NCI-H2029 (cell line): ENCODE measurements around the gene CFL1.
"Not testable (repeated sequence)": the region's sequence is repeated elsewhere in the genome, so short reads cannot be mapped to it uniquely, and the experiment has no call there.

ENCODE experiments used
- DNase-seq: peaks from one replicate; lab custom pipeline; 2025; lab: John Stamatoyannopoulos, UW

CFL1 gene

DNA sequence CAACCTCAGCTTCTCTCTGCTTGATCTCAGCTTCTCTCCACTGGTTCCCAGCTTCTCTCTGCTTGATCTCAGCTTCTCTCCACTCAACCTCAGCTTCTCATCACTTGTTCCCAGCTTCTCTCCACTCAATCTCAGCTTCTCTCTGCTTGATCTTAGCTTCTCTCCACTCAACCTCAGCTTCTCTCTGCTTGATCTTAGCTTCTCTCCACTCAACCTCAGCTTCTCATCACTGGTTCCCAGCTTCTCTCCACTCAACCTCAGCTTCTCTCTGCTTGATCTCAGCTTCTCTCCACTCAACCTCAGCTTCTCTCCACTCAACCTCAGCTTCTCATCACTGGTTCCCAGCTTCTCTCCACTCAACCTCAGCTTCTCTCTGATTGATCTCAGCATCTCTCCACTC lies 25.7 kb downstream of the CFL1 start:
- not testable (repeated sequence) for DNase-seq

DNA sequence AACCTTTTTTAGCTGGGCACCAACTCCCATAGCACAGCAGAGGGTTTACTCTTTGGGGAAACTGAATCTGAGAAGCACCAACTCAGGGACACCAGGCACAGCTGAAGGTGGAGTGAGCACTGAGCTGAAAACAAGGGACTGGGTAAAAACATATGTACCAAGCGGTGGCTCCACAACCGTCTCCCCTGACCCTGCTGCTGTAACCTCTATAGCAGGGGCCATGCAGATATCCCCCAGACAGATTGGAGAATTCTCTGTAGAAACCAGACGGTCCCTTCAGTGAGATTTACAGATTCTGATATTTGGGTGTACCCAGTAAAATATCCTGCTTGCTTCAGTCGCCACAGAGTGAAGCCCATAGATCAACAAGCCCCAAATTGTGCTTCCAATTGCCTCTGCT lies 28.5 kb downstream of the CFL1 start:
- DNase-seq, result no peak

DNA sequence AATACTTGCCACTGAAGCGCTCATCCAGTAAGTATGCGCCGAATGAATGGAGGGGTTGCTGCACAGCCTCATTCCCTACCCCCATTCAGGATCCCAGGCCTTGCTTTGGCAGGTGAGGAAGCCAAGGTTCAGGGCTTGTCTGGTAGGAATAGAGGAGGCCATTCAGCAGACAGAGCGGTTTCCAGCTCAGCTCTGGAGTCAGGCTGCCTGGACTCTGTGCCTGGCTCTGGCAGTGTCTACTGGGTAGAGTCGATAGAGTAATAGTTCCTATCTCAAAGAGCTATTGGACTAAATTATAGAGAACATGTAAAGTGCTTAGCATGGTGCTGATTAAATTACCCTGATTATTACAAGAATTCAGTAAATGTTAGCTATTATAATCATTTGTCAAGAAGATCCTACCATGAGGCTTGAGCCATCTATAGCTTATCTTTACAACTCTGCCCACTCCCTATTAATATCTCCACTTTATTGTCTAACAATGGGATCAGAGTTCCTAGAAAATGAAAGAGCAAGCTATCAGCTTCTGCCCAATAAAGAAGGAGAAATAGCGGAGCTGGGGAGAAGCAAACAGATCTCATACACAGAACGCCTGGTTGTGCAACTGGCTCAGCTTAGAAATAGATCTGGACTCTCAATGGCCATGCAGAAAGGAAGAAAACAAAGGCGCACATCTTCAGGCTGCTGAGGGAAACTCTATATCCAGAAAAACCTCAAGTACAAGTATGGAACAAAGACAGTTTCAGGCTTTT lies 30.8 kb downstream of the CFL1 start:
- DNase-seq, result no peak

DNA sequence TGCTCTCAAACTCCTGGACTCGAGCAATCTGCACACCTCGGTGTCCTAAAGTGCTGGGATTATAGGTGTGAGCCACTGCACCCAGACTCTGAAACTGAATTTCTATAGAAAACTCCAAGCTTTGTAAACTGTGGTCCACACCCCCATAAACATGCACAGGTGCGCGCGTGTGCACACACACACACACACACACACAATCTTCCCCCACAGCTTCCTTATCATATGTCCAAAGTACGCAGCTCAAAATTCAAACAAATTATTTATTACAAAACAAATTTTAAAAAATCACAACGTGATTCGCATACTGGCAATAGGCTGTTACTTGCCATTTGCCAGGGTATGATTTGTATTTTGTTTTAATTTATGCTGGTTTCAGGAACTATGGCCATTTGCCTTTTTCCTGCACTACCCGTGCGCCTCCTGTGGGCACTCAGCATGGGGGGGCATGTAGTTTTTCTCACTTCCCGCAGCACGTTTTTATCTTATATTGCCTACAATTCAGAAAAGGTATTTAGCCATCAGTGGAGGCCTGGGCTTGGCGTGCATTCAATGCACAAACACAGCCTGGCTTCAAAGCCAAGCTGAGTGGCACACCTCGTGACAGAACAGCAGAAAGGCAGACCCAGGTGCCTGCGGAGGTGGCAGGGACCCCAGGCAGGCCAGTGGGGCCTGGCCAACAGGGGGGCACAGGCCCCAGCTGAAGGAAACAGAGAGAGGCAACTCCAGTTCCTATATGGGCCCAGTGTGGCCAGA lies 35.0 kb downstream of the CFL1 start:
- DNase-seq, result no peak

DNA sequence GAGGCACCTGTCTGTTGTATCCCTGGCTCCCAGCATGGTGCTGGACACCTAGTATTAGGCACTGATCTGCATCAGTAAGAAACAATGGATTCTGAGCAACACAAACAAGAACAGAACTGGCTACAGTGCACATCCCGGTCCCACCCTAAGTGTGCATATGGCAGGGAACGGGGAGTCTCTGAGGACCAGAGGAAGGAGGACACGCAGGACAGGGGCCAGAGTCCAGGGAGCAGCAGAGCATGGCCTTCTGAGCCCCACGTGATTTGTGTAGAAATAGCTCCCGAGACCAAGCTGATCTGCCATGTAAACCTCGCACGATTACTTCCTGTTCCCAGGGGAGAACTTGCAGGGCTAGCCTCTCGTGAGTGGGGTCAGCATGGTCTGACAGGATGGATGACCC lies 36.9 kb downstream of the CFL1 start:
- no peak for DNase-seq

DNA sequence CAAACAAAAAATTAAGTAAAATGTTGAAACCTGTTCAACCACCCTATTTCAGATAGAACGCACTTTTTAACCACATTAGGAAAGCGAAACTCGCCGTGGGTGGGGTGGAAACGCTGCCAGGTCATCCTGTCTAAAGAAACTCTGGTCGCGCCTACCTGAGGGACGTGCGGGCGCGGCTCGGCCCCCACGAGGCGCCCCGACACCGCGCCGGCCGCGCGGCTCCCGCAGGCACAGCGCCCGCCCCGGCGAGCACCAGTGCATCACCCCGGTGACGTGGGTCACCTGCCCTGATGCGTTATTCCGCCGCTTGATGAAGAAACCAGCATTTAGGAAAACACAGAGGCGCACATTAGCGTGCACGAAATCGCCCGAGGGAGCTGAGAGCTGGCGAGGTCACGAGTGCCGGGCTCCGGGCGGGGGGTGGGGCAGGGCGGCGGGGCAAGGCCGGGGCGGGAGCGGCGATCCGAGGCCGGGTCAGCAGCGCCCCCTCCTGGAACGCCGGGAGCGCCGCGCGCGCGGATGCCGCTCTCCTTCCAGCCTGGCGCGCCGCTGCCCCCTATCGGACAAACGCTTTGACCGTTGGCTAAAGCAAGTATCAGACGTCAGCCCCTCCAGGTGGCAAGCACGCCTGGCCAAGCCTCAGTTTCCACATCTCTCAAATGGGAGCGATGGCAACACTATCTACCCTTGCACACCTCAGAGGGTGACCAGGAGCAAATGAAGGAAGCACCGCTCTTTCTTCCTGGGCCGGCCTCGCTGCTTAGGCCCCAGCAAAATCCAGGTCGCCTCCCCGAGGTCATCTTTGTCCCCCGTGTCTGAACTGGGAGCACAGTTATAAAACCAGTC lies 39.9 kb downstream of the CFL1 start:
- peak; percentile 85 for DNase-seq

DNA sequence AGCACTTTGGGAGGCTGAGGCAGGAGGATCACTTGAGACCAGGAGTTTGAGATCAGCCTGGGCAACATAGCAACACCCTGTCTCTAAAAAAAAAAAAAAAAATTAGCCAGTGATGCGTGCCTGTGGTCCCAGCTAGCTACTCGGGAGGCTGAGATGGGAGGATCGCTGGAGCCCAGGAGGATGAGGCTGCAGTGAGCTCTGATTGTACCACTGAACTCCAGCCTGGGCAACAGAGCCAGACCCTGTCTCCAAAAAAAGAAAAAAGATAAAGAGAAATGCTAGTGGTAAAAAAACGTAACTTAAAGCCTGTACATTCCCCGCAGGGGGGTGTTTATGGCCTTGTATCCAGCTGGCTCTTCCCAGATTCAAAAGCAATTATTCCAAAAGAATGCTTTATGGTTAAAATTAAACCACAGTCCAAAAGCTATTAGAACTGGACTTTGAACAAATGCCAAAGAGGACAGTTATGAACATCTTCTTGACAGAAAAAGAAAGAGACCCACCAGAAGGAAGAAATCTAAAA lies 40.6 kb downstream of the CFL1 start:
- no peak for DNase-seq

DNA sequence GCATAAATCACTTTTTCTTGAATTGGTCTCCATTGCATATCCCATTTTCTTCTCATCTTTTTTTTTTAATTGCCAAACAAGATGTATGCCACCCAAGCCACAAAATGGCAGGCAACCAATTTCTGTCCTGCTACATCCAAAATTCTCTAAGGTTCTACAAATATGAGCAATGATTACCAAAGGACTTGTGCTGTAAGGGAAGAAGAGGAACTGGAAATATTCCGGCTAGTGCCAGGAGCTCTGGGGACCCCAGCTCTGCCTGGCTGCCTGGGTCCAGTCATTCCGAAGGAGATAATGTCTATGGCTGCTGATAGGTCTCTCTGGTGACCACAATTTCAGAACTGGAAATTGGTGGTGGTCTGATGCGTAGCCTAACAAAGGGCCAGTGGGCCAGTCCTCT lies 41.3 kb downstream of the CFL1 start:
- DNase-seq, result no peak

DNA sequence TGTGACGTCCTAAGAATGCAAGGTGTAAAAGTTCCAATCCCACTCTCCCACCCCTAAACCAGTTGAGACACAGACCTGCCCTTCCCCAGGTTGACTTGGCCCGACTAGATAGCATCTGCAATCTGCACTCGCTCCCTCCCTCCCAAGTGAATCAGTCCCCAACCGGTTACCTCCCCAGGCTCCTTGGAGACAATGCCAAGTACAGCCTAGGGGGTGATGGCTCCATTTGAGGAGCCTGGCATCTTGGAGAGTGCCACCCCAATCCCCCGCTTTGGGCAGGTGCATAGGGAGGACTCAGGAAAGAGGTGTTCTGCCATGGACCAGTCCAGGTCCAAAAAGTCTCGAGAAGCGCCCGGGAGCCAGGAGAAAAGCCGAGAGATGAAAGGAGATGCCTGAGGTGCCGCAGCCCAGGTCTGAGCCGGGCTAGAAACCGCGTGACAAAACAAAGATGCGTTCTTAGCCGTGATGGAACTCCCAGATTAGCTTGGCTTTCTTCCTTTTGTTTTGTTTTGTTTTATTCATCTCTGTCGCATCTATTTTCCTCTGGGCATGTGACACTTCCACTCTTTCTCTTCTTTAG lies 42.9 kb downstream of the CFL1 start:
- no peak for DNase-seq

DNA sequence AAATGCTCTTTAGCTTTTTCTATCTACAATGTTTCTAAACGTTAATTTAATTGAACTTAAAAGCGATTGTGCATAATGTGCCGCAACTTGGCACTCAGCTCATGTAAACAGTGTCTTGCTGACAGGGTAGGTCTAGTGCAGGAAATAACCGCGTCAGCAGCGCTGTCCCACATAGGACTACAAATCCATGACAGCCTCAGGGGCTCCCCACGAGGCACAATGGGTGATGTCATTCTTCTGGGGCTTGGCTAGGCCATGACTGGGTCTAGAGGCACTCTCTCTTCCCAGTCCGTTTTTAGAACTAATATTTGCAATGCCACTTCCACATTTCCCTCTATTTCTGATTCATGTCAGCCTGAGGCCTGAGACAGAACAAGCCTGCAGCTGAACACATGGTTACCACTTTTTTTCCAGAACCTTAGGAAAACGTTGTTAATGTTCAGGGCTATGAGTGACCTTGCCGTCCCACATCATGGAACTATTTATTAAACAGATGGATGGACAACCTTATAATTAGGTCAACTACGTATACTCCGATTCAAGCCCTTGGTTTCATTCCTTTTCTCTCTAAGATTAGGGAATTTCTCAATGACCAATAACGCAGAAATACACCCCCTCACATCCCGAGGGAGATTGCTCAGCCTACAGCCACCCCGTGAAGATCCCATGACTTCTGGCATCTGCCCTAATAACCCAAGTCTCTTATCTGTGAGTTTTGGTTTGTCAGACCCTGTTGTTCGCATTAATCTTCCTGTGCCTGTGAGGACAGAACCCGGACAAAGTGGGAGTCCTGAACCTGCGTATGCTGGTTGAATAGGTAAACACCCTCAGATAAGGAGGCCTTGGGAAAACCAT lies 43.6 kb downstream of the CFL1 start:
- no peak for DNase-seq

DNA sequence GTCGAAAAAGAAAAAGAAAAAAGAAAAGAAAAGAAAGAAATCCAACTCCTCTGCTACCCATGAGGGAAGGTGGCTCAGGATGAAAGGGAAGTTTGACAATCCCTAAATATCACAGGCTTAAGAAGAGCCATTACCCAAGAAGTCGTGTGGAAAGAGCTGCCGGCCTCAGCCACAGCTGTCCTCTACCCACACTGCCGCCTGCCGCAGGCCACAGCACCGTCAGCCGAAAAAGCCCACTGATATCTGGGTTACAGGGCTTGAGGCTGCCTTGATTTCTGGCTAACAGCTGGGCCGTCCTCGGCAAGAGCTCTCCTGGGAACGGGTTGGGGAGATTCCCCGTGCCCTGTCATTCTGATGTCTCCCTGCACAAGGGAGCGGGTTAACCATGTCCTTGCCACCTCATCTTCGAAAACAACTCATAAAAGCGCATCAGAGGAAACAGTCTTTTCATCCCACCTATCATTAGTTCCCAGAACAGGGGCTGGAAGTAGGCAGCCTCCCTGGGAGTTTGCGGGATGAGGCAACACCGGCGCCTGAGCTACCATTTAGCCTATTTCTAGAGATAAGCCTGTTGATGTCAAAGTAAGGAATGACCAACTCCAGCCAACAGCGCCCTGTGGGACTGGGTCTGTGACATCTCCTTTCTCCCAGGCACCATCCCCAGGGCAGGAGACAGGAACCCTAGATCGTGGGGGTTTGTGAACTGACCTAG lies 46.1 kb downstream of the CFL1 start:
- no peak for DNase-seq

DNA sequence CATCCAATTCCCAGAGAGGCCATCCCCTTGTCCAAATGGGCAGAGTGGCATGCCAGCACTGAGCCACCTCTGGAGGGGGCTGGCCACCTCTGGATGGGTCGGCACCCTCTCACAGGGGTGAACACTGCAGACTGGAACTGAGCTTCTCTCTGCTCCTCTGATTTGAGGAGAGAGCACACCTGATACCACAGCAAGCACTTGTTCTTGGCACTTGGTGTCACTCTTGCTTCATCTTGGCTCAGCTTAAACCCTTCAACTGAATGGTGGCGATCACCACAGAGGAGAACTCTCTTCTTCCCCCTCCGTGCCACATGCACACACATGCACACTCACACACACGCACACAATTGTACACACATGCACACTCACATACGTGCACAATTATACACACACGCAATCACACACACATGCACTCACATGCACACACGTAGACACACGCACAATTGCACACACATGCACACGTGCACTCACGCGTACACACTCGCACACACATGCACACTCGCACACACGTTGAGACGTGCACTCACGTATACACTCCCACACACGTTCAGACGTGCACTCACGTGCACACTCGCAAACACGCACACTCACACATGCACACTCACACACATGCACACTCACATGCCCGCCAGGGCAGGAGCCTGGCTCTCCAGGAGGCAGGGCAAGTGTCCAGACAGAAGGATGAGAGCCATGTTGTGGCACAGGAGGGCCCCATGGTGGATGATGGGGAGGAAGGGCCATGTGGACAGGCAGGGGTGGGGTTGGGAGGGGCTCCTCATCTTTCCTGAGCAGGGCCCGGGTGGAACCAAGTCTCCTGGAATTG lies 47.7 kb downstream of the CFL1 start:
- DNase-seq, result peak; percentile 18

DNA sequence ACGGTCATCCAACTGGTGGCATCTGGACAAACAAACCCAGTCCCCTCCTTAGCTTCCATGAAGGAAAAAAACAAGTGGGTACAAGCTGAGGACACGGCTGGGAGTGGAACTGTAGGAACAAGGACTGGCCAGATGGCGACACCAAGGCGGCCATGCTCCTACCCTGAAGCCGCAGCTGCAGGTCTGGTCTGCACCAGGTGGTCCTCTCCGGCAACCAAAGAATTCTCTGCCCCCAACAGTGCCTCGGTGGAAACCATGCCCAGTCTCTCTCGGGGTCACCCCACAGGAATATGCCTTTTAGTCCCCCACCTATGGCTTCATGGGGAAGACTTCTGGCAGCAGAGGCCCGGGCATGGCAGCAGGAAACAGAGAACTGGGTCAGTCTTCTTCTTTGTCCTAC lies 48.5 kb downstream of the CFL1 start:
- DNase-seq, result no peak

DNA sequence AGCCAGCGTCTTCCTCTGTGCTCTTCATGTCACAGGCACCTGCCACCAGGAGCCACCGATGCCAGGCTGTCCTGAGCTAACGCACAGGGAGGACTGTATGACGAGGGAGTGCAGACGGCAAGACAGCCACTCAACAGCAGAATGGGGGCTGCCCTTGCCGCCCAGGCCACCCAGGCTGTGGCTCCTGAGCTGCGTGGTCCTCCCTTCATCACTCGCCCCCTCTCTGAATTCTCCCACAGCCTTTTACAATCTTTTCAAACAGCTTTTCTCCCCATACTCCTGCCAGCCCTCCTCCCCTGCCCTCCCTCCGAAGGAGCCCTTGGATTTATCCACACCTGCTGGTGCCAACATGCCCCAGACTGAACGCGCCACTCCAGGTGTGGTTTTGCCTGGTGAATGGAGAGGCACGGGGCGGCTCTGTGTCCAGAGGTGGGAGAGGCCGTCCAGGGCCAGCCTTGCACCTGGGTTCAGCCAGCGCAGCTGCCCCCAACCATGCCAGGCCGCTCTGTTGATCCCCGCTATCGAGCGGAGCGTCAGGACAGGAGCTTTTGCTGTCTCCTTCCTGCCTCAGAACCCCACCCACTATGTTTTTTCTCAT lies 49.1 kb downstream of the CFL1 start:
- DNase-seq, result no peak

DNA sequence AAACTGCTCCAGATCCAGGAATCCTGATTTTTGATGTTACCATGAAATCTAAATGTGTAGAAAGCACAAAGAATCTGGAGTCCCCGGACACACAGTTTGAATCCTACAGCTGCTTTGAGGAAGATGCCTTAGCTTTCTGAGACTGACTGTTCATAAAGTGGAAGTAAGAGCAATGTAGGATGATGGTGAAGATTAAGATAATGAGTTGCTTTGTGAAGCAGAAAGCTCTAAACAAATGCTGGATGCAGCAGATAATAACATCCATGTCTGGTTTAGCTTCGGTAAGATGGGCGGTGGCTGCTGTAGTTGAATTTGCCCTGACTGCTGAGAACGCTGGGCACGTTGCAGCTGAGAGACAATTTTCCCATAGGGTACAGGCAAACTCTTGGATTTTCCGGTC lies 51.0 kb downstream of the CFL1 start:
- DNase-seq, result no peak
